ENCODE results near the gene TACO1. TPM values are rescaled to one million over a fixed set of nuclear protein-coding genes. Genes with fewer than 3 reads are reported as not detected.

Gene TACO1
- total RNA-seq, 4 donors from 2014 or later, result 7.6 to 16.6 (median 12.7) TPM

DNA sequence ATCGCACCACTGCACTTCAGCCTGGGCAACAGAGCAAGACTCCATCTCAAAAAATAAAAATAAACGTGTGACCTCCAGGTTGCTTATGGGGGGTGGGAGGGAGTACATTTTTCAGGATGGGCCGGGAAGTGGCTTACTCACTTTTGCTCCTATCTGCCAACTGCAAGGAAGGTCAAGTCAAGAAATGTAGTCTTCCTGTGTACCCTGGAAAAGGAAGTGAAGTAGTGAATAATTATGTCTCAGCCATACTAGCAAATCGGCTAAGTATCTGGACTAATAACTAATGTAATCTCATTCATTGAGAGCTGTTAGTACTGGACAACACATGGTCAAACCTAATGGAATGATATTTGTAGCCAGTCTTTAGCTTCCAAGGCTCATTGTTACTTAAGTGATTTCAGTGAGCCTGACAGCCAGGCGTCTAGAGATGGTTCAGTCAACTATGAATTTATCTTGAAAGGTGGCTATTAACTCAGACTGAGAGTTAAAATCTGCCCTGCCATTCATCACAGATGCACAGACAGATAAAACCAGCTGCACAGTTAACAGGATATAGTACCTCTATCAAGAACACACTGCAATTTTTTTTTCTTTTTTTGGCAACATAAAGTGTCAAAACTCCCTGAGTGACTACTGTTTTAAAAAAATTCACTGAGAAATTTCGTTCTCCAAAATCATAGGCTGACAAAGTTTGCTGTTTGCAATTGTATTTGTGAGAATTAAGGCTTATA, 3.7 kb upstream of the TACO1 start:
- no peak for DNase-seq
- peak in 1 of 4 donors; percentile 15 for TF ChIP-seq POLR2A (IDR thresholded peaks at IDR 0.05)
- no peak for TF ChIP-seq CTCF (IDR thresholded peaks at IDR 0.05)
- Histone ChIP-seq H3K4me3 (no peak overlapping the region), H3K9me3 (no peaks in the 10 kb centered on the region), H3K27me3 (no peaks in the 10 kb centered on the region), H3K4me1 (peaks cover 0 to 21% (median 10%) of the 10 kb centered on the region in 3 donors), H3K36me3 (peaks cover 0 to 37% (median 0%) of the 10 kb centered on the region in 3 donors), H3K27ac (no peak overlapping the region)
- intact Hi-C loops (cut with DNase I), result no loop called here
- 62% methylated on average over 6 of the region's 6 CpGs for WGBS, 2 donors

DNA sequence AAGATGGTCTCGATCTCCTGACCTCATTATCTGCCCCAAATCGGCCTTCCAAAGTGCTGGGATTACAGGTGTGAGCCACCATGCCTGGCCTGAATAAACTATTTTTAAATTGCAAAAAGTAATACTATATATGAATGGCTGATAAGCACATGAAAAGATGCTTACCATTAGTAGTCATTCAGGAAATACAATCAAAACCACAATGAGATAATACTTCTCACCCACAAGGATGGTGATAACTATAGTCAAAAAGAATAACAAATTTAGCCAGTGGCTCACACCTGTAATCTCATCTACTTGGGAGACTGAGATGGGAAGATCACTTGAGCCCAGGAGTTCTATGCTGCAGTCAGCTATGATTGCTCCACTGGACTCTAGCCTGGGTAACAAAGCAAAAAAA, 2.4 kb upstream of the TACO1 start:
- H3K27me3 ChIP-seq, result no peaks in the 10 kb centered on the region
- TF ChIP-seq POLR2A (IDR thresholded peaks at IDR 0.05) (no peak), CTCF (IDR thresholded peaks at IDR 0.05) (no peak)
- H3K4me1 ChIP-seq, result peaks cover 0 to 27% (median 13%) of the 10 kb centered on the region in 3 donors
- DNase-seq, result no peak
- H3K4me3 ChIP-seq, result no peak overlapping the region
- 58 to 84% methylated on average over 2 of the region's 2 CpGs for WGBS, 2 donors
- H3K9me3 ChIP-seq, result no peaks in the 10 kb centered on the region
- H3K27ac ChIP-seq, result no peak overlapping the region
- H3K36me3 ChIP-seq, result peaks cover 0 to 25% (median 0%) of the 10 kb centered on the region in 3 donors
- intact Hi-C loops (cut with DNase I), result no loop called here

- H3K4me1 ChIP-seq, result peaks cover 0 to 27% (median 13%) of the 10 kb centered on the region in 3 donors
- intact Hi-C loops (cut with DNase I), result no loop called here
- H3K9me3 ChIP-seq, result no peaks in the 10 kb centered on the region
- 33 to 41% methylated on average over 7 to 8 of the region's 9 CpGs for WGBS, 2 donors
- DNase-seq, result no peak
- peak overlapping the region; percentile 85 to 92 (median 87) for H3K27ac ChIP-seq
- no peak for TF ChIP-seq CTCF (IDR thresholded peaks at IDR 0.05)
- no peak for TF ChIP-seq POLR2A (IDR thresholded peaks at IDR 0.05)
- no peaks in the 10 kb centered on the region for H3K27me3 ChIP-seq
- peak overlapping the region; percentile 73 to 99 (median 83) for H3K4me3 ChIP-seq
- peaks cover 0 to 35% (median 14%) of the 10 kb centered on the region in 3 donors for H3K36me3 ChIP-seq
These were observed 1.0 kb downstream of the TACO1 start for GRCh38 chr17:63601439-63602371.

DNA sequence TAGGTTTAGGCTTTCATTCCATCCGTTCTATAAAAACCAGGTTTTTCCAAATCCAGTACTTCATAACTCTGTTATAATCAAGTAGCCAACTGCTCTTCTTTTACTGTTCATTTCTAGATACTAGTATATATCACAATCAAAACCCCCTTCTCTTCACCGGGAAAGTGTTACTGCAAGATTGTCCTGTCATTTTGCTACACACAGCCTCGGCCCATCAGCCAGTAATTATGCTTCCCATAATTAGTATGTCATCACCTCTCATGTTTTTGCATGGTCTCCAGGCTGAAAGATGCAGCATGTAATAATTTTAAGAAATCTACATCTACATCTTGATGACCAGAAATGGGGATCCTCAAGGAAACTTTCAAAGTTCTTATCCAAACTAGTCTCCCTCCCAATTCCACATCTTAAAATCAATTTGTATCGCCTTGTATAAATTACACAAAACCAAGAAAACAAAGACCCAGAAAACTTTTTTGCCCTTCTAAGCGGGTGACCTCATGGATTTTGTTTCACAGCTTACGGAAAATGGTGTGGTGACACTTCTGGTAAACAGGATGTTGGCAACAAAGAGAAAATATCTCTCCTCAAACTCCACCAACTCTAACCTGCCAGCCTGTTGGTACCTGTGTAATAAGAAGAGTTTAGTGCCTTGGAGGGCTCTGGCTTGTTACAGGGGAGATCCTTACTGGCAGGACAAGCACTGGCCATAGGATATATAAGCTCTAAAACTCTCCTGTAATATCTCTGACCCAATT, 9.3 kb downstream of the TACO1 start:
- Histone ChIP-seq H3K9me3 (no peaks in the 10 kb centered on the region), H3K27ac (no peak overlapping the region), H3K4me1 (no peaks in the 10 kb centered on the region), H3K36me3 (peaks cover 0 to 65% (median 28%) of the 10 kb centered on the region in 3 donors), H3K27me3 (no peaks in the 10 kb centered on the region), H3K4me3 (no peak overlapping the region)
- intact Hi-C loops (cut with DNase I), result loop anchor here (5.0 kb wide), 1 partner anchor 178 kb away; no protein-coding TSS in a partner anchor
- TF ChIP-seq POLR2A (IDR thresholded peaks at IDR 0.05) (no peak), CTCF (IDR thresholded peaks at IDR 0.05) (no peak)
- DNase-seq, result no peak
- 63 to 86% methylated on average over 6 of the region's 6 CpGs for WGBS, 2 donors

Data from esophagus squamous epithelium (tissue), 5 donors.